Testis (tissue), 3 donors: ENCODE data around the gene SCYL2. TPM values are rescaled to one million over a fixed set of nuclear protein-coding genes. Genes with fewer than 3 reads are reported as not detected.

Experiments
- DNase-seq: peaks from one replicate; pipeline ENCODE4 v3.0.0-alpha.2; 2019
- H3K27ac ChIP-seq, 2 donors: fragments of 200-600 bp; sonication (generic); one replicate each; pipeline ENCODE4 v1.5.1; 2019
- H3K27me3 ChIP-seq: fragments of 200-600 bp; sonication (generic); one replicate; pipeline ENCODE4 v1.5.1; 2019
- H3K36me3 ChIP-seq: fragments of 200-600 bp; sonication (generic); one replicate; pipeline ENCODE4 v1.5.1; 2017; ENCODE audit warnings: low read depth; ENCODE audit errors: missing control alignments
- H3K4me1 ChIP-seq: fragments of 200-600 bp; sonication (generic); one replicate; pipeline ENCODE4 v1.5.1; 2019
- H3K4me3 ChIP-seq, 2 donors: fragments of 200-600 bp; sonication (generic); one replicate each; pipeline ENCODE4 v1.5.1; 2017 to 2019
- H3K9me3 ChIP-seq: fragments of 200-600 bp; sonication (generic); one replicate; pipeline ENCODE4 v1.5.1; 2017
- CTCF ChIP-seq, 3 experiments: fragments of 450-650 bp in 2 of 3; fragments of 200-600 bp in 1 of 3; sonication (generic) in 1 of 3; IDR thresholded peaks; one replicate each; pipeline ENCODE4 v1.5.1; 2016 to 2019; ENCODE audit warnings: antibody characterized with exemption in 3 of 3, mild to moderate bottlenecking in 2 of 3, moderate library complexity in 1 of 3
- POLR2A ChIP-seq: fragments of 450-650 bp; IDR thresholded peaks from one replicate; pipeline ENCODE4 v1.6.1; 2017; ENCODE audit warnings: antibody characterized with exemption, mild to moderate bottlenecking, moderate library complexity
- WGBS, 2 donors: methylation state at CpG; one replicate each; pipeline ENCODE4 v1.1.5; 2018; 5-methylcytosine and 5-hydroxymethylcytosine counted together
- intact Hi-C: fragments of 100-400 bp; cut with DNase I; formaldehyde crosslinking; loops from one replicate; pipeline ENCODE4 v1.15.1; 2023; ENCODE audit warnings: low total_unique reads
- polyA plus RNA-seq: library from polyadenylated mRNA; stranded (reverse); fragments of 350-450 nt; fragmentation: Illumina TruSeq; extraction: RNeasy Lipid Tissue Mini Kit (QIAGEN cat#74804); gene quantifications from one replicate; pipeline ENCODE4 v1.2.3, GENCODE V29; 2014; ENCODE audit warnings: low read depth, low replicate concordance; ENCODE audit not compliant: insufficient read depth
- total RNA-seq, 2 donors: library from RNA; depleted of rRNA; stranded (reverse); fragments of >200 nt; gene quantifications; one replicate each; pipeline ENCODE4 v1.2.3, GENCODE V29; 2016

Gene SCYL2
- total and polyA plus RNA-seq, 3 donors from 2014 or later, result 23.1 to 75.4 (median 49.0) TPM

- intact Hi-C loops, result no loop called here
- Histone ChIP-seq H3K27me3 (no peaks in the 10 kb centered on the region), H3K4me3 (no peak overlapping the region), H3K27ac (no peak overlapping the region), H3K36me3 (no peaks in the 10 kb centered on the region), H3K4me1 (peaks cover 3% of the 10 kb centered on the region), H3K9me3 (no peaks in the 10 kb centered on the region)
- WGBS, 2 donors, result 93 to 100% methylated on average over 1 of the region's 1 CpG
- TF ChIP-seq CTCF (IDR thresholded peaks at IDR 0.05) (no peak), POLR2A (no peak)
- DNase-seq, result no peak
These were observed 109.2 kb downstream of the SCYL2 start for GRCh38 chr12:100376161-100376560.

GRCh38 chr12:100381379-100381778, 114.4 kb downstream of the SCYL2 start:
- TF ChIP-seq POLR2A (no peak), CTCF (IDR thresholded peaks at IDR 0.05) (no peak)
- Histone ChIP-seq H3K9me3 (no peaks in the 10 kb centered on the region), H3K27ac (no peak overlapping the region), H3K4me3 (no peak overlapping the region), H3K4me1 (no peaks in the 10 kb centered on the region), H3K27me3 (no peaks in the 10 kb centered on the region), H3K36me3 (no peaks in the 10 kb centered on the region)
- intact Hi-C loops, result no loop called here
- WGBS, 2 donors, result 89 to 93% methylated on average over 2 of the region's 2 CpGs
- DNase-seq, result no peak

GRCh38 chr12:100382338-100382737, 115.4 kb downstream of the SCYL2 start:
- TF ChIP-seq POLR2A (no peak), CTCF (IDR thresholded peaks at IDR 0.05) (no peak)
- Histone ChIP-seq H3K4me3 (no peak overlapping the region), H3K4me1 (no peaks in the 10 kb centered on the region), H3K9me3 (no peaks in the 10 kb centered on the region), H3K36me3 (no peaks in the 10 kb centered on the region), H3K27me3 (no peaks in the 10 kb centered on the region), H3K27ac (no peak overlapping the region)
- intact Hi-C loops, result no loop called here
- DNase-seq, result no peak
- 79 to 81% methylated on average over 6 of the region's 6 CpGs for WGBS, 2 donors

GRCh38 chr12:100383586-100384558, 116.9 kb downstream of the SCYL2 start:
- Histone ChIP-seq H3K36me3 (no peaks in the 10 kb centered on the region), H3K27ac (no peak overlapping the region), H3K4me3 (no peak overlapping the region), H3K9me3 (no peaks in the 10 kb centered on the region), H3K4me1 (no peaks in the 10 kb centered on the region), H3K27me3 (no peaks in the 10 kb centered on the region)
- intact Hi-C loops, result no loop called here
- TF ChIP-seq CTCF (IDR thresholded peaks at IDR 0.05) (no peak), POLR2A (no peak)
- DNase-seq, result no peak
- WGBS, 2 donors, result 64 to 66% methylated on average over 9 of the region's 9 CpGs
